ENCODE data around the gene PPDPF. TPM values are rescaled to one million over a fixed set of nuclear protein-coding genes. Genes with fewer than 3 reads are reported as not detected.

Gene PPDPF
- total RNA-seq, 1 donor from 2014 or later = 173 TPM

GRCh38 chr20:63536241-63536977, 15.8 kb downstream of the PPDPF start:
- no peak for DNase-seq (ENCODE audit: low spot score)

DNA sequence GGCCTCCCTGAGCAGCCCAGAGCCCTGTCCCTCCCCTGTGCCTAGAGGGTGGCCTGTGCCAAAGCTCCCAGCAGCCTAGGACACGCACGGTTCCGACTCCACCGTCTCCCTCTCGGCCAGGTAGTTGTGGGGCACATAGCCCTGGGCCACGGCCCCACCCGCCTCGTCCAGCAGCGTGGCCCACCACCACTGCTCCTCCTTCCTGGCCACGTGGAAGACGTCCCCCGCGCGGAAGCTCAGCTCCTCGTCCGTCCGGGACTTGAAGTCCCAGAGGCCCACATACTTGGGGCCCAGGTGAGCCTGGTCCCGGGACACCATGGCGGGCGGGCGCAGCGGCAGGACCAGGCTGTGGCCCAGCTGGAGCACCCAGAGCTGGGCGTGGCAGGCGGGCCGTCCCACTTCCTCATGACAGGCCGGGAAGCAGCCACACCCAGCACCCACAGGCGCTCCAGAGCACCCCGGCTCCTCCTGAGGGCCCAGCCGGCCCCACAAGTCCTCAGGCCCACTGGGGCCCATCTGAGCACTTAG, 16.5 kb downstream of the PPDPF start, which contains the start of gene PTK6:
Gene PTK6, minus strand, starts transcription at position 380 of the 528 bp plus-strand sequence. Its CDS starts 62 bp downstream, at position 318.
- DNase-seq (ENCODE audit: low spot score) = no peak

DNA sequence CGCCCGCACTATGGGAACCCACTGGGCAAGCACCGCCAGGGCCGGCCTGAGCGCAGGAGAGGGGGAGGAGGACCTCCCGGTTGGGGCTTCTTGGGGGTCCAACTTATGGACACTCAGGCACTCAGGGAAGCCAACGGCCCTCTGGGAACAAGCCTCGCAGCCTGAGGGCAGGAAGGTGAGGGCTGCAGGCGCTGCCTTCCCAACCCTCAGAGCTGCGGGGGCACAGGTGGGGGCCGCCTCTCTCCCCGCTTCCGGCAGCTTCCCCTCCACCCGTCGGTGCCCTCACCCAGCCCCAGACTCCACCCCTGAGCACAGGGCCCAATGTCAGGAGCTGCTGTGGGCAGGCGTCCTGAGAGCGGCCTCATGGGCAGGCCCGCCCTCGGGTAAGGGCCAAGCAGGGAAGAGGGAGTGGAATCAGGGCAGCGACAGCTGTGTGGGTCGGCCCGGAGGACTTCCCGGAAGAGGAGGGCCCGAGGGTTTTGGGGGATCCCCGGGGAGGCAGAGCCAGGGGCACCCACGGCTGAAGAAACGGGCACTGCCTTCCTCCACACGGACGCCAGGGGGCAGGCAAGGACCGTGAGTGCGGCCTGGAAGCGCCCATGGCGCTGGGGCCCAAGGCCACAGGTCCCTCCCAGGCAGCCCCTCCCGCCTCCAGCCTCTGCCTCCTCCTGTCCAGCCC, 17.1 kb downstream of the PPDPF start:
- peak; percentile 96 for DNase-seq (ENCODE audit: low spot score)

DNA sequence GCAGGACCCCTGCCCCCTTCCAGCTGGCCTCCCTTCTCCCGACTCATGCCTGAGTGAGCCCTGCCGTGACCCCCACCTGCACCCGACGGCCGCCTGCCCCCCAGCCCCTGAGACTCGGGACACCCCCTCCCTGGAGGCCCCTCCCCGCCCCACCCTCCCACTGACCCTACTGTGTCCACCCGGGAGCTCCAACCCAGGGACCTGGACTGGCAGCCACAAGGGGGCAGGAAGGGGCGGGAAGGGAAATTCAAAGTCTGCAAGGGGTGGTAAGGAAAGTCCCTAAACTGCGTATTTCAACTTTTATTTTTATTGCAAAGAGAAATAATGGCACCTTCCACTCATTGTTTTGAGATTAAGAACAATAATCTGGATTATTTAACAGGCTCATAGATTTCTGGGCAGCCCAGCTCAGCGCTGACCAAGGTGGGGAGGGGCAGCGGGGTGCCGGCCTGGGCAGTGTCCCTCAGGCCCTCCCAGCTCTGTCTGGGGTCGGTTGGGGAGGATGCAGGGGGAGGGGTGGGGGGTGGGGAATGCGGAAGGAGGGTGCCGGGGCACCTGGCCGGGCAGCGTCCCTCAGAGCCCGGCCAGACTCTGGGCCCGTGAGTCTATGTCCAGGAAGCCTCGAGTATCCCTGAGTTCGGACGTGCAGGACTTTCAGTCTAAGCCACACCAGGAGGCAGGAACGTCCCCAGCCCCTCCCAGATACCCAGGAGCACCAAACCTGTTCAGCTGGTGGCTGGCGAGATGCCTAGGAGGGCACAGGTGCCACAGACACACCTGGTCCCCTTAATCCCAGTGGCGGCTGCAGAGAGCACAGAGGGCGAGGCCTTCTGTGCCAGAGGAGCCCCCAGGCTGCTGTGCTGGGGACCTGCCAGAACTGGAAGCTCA, 17.9 kb downstream of the PPDPF start:
- no peak for DNase-seq (ENCODE audit: low spot score)

DNA sequence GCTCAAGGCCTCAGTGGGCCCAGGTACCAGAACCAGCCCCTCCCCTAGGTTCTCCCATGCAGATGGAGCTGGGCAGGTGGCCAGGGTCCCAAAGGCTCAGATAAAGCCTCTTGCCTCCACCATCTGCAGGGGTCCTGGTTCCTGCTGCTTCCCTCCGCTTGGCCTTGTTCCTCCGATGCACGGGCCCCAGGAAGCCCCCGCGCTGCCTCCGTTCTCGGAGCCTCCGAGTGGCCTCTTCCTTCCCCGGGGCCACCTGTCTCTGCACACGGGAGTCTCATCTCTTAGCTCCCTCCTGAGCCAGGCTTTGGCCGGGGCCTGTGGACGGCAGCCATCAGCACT, 18.5 kb downstream of the PPDPF start:
- no peak for DNase-seq (ENCODE audit: low spot score)

DNA sequence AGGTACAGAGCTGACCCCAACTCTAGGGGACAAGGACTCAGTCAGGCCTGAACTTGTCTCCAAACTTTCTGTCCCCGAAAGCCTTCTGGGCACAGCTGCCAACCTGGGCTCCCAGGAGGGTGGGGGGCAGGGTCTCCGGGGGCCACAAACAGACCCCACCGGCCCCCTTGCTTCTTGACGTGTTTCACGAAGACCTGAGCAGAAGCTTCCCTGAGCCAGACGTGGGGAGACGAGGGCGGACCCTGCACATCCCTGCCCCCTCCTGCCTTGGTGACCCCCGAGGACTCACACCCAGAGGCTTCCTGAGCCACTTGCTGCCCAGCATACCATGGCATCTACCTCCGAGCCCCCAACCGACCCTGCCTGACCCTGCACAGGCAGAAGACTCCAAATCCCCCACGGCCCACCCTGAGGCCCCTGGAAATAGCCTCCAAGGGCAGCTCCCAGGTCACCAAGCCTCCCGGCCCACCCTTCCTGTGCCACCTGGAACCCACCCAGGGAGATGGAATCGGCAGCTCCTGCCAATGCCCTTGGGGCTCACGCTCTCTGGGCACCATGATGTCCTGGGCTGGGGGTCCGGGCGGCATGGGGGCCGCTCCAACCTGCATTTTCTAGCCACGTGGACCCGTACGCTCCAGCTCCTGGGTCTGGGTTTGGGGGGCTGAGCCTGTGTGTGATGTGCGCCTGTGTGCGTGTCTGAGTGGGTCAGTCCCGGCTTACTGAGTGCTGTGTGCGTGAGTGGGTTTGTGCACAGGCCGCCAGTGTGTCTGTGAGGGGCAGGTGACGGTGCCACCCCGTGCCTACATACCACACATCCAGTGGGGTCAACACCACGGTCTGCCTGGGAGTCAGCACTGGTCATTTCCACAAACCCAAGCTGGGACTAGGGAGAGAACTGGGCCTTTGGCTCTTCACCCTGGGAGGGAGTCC, 19.1 kb downstream of the PPDPF start:
- no peak for DNase-seq (ENCODE audit: low spot score)

- DNase-seq (ENCODE audit: low spot score) = no peak
Observed at GRCh38 chr20:63540417-63541186, 20.0 kb downstream of the PPDPF start.

DNA sequence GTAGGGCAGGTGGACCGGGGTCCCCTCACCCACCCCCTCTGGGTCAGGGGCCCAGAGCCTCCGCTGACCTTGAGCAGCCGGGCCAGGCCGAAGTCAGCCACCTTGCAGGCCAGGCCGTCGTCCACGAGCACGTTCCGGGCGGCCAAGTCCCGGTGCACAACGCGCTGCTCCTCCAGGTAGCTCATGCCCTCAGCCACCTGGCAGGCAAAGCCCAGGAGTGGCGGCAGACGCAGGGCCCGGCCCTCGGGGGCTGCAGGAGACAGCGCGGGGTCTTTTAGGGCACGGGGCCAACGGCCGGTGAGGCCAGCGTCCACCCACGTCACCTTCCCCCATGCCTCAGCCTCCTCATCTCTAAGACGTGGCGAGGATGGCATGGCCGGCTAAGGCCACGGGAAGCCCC, 20.8 kb downstream of the PPDPF start:
- no peak for DNase-seq (ENCODE audit: low spot score)

- DNase-seq (ENCODE audit: low spot score) = no peak
Observed at GRCh38 chr20:63542031-63542559, 21.5 kb downstream of the PPDPF start.

DNA sequence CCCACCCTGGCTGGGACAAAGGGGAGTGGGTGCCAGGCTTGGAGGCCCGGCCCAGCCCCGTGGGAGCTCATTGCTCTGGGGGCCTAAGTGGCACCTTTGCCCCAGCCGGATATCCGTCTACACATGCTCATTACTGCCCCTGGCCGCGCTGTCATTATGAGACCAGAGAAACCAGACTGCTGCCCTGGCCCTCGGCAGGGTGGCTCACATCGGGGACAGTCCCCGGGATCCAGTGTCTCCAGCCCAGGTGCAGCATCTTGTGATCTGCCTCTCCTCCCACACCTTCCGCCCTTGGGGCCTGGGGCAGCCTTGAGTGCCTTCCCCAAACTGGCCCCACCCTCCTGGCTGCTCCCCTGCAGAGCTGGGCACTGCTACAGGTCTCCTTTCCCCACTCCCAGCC, 22.1 kb downstream of the PPDPF start:
- DNase-seq (ENCODE audit: low spot score) = no peak

DNA sequence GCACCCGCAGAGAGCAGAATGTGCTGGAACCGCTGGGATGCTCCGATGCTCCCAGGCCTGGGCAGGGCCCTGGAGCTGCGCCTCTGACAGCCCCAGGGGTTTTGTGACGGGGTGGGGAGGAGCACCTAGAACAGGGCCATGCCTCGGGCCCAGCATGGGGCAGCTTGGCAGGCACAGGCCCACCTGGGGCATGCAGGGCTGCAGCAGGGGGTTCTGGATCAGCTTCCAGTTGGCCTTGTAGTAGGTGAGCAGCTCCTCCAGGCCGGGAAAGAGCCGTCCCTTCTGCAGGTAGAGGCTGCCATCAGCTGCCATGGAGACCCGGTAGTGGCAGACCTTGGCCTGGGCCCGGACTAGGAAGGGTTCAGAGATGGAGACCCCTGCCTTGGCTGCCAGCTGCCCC, 22.6 kb downstream of the PPDPF start:
- no peak for DNase-seq (ENCODE audit: low spot score)

GRCh38 chr20:63543733-63544132, 23.2 kb downstream of the PPDPF start:
- DNase-seq (ENCODE audit: low spot score) = no peak

DNA sequence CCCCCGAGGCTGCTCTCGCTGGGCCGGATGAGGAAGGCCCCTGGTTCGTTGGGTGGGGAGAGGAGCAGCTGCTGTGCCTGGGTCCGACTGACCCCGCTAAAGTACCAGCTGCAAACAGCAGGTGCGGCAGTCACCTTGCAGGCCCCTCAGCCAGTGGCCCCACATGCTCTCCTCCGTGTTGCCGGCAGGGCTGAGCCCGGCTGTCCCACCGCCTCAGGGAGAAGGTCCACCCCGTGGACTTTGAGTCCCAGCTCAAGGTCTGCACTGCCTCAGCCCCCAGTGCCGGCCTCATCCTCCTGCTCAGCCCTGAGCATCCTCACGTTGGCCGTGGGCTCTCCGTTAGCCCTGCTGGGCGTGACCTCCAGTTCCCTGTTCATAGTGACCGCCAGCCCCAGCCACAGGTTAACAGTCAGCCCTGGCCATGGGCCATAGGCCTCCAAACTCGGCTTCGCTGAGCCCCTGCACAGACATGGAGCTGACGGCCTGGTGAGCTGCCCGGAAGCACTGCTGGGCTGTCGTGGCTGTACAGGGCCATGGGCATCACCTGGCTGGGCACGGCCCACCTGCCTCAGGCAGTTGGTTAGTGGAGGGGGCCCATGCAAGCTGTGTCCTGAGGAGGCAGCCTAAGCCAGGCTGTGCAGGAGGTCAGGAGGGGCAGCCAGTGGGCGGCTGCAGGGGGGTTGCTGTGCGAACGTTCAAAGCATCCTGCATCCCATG, 23.8 kb downstream of the PPDPF start:
- no peak for DNase-seq (ENCODE audit: low spot score)

DNA sequence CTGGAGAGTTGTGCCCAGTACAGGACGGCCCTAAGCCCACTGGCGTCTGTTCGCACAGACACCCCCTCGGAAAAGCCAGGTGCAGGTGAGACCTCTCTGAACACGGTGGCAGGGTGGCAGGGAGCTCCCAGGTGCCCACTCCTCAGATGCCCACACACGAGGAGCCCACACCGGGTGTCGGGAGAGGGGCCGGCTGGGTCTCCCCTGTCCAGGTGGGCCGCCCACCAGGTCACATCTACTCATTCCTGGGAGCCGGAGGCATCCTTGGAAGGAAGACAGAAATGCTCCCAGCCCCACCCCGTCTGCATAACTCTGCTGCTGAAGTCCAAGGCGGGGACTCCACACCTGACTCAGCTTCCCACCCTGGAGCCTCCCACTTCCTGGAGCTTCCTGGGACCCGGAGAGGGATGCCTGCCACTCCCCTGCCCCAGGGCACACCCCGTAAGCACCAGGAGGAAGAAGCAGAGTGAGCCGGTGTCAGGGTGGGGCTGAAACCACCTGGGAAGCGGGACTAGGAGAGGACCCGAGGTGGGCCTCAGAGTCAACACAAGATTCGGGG, 24.5 kb downstream of the PPDPF start:
- DNase-seq (ENCODE audit: low spot score) = no peak

DNA sequence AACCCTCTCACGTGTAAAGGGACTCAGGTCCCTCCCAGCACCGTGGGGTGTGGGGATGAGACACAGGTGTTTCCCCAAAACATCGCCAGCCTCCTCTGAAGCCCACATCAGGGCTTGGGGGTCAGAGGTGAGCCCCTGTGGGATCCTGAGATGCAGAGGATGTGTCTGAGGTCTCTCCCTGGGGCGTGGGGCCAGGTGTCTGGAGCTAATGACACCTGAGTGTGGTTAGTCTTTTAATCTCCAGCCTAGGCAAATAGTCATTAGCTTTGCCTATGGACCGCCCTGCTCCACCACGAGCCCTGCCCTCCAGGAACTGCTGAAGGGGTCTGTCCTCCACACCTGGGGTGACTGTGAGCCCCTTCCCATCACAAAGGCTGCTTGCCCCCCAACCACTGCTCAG, 25.2 kb downstream of the PPDPF start:
- DNase-seq (ENCODE audit: low spot score) = no peak

DNA sequence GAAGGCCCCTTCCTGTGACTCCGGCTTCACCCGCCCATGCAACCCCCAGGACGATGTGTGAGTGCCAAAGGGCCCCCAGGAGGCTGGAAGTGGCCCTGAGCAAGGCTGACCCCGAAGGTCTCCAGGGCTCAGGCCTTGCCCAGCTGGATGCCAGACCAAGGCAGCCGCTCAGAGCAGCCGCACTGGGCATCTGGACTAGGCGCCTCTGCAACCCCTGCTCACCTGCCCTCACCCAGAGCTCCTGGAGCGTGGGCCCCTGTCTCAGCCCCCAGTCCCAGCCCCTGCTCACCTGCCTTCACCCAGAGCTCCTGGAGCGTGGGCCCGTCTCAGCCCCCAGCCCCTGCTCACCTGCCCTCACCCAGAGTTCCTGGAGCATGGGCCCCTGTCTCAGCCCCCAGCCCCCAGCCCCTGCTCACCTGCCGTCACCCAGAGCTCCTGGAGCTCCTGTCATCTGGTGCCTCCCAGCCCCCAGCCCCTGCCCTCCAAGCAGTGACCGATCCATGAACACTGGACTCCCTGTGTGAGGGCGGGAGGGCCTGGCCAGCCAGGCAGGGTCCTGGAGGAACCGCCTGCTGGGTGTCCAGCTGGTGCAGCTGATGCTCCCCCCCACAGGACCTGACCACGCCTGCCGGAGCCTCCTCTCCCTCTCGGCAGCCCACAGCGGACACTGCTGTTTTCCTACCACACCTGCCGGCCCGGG, 25.8 kb downstream of the PPDPF start:
- DNase-seq (ENCODE audit: low spot score) = no peak

DNA sequence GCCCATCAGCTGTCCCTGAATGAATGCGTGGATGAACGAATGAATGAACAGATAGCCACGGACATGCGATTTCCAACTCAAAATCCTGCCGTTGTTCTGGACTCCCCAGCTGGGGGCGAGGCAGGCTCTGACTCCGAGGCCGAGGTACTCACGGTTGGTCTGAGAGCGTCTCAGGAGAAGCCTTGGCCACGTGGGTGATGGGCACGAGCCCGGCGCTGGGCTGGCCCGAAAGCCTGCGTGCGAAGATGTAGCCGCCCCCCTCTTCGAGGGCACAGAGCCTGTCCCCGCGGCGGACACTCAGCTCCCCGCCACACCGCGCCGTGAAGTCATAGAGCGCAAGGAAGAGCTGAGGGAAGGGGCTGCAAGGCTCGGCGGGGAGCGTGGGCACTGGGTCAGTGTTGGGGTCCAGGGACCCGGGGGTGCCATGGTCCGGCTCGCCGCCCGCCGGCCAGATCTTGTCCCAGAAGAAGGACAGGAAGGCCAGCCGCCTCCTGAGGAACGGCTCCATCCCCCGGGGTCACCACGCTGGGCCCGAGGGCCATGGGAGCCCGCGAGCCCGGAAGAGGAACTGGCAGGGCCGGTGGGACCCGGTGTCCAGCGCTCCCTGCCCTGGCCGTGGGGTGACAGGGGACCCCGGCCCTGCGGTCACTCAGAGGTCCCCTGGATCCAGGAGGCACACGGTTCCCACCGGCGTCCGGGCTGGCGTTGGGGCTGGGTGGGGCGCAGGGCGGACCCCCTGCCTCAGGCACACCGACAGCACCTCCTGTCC, 26.6 kb downstream of the PPDPF start:
- no peak for DNase-seq (ENCODE audit: low spot score)
